HG03103 (cell line): ENCODE data around the gene LHX2.

Experiments
- ATAC-seq: cut with Tn5 transposase; IDR thresholded peaks from one replicate; pipeline ENCODE4 v1.9.1; 2021; ENCODE audit warnings: low read depth; ENCODE audit not compliant: unreplicated experiment

LHX2 gene

GRCh38 chr9:124012368-124013301, 1.1 kb downstream of the LHX2 start:
- no peak for ATAC-seq

GRCh38 chr9:124013309-124014210, 2.0 kb downstream of the LHX2 start:
- ATAC-seq: no peak

- no peak for ATAC-seq
Measured at GRCh38 chr9:124014211-124014955, 2.8 kb downstream of the LHX2 start.

- ATAC-seq: no peak
Measured at GRCh38 chr9:124014956-124015660, 3.5 kb downstream of the LHX2 start.

- ATAC-seq: no peak
Measured at GRCh38 chr9:124015661-124016131, 4.1 kb downstream of the LHX2 start.

- ATAC-seq: no peak
Measured at GRCh38 chr9:124016175-124017050, 4.8 kb downstream of the LHX2 start.

- ATAC-seq: no peak
Measured at GRCh38 chr9:124017051-124017928, 5.7 kb downstream of the LHX2 start.

- no peak for ATAC-seq
Measured at GRCh38 chr9:124017929-124018729, 6.6 kb downstream of the LHX2 start.

GRCh38 chr9:124018730-124019697, 7.4 kb downstream of the LHX2 start:
- ATAC-seq: no peak

GRCh38 chr9:124019771-124020519, 8.4 kb downstream of the LHX2 start:
- no peak for ATAC-seq

- no peak for ATAC-seq
Measured at GRCh38 chr9:124020520-124021384, 9.2 kb downstream of the LHX2 start.

GRCh38 chr9:124021385-124021769, 9.8 kb downstream of the LHX2 start:
- ATAC-seq: no peak

- ATAC-seq: no peak
Measured at GRCh38 chr9:124022201-124023121, 10.9 kb downstream of the LHX2 start.
